GM19372 (cell line): ENCODE results near the gene KIF3C.
"Not testable (repeated sequence)": the region's sequence is repeated elsewhere in the genome, so short reads cannot be mapped to it uniquely, and the experiment has no call there.

Experiments
- ATAC-seq: cut with Tn5 transposase; IDR thresholded peaks from one replicate; pipeline ENCODE4 v1.9.1; 2021; ENCODE audit warnings: mild to moderate bottlenecking, low read depth, moderate library complexity; ENCODE audit not compliant: unreplicated experiment

Gene KIF3C

GRCh38 chr2:25920786-25921415, 61.4 kb downstream of the KIF3C start:
- no peak for ATAC-seq

- no peak for ATAC-seq
Measured at GRCh38 chr2:25920336-25920735, 62.0 kb downstream of the KIF3C start.

GRCh38 chr2:25917832-25918231, 64.5 kb downstream of the KIF3C start:
- no peak for ATAC-seq

GRCh38 chr2:25917411-25917810, 64.9 kb downstream of the KIF3C start:
- ATAC-seq, result not testable (repeated sequence)

- ATAC-seq, result not testable (repeated sequence)
Measured at GRCh38 chr2:25915944-25916772, 66.1 kb downstream of the KIF3C start.

GRCh38 chr2:25915411-25915810, 66.9 kb downstream of the KIF3C start:
- ATAC-seq, result not testable (repeated sequence)

- not testable (repeated sequence) for ATAC-seq
Measured at GRCh38 chr2:25913696-25913973, 68.7 kb downstream of the KIF3C start.

GRCh38 chr2:25912851-25913695, 69.2 kb downstream of the KIF3C start:
- ATAC-seq, result no peak

GRCh38 chr2:25909574-25909973, 72.7 kb downstream of the KIF3C start:
- not testable (repeated sequence) for ATAC-seq

GRCh38 chr2:25905126-25905525, 77.2 kb downstream of the KIF3C start:
- no peak for ATAC-seq

- no peak for ATAC-seq
Measured at GRCh38 chr2:25903216-25903776, 79.0 kb downstream of the KIF3C start.

GRCh38 chr2:25899404-25899970, 82.8 kb downstream of the KIF3C start:
- no peak for ATAC-seq

- ATAC-seq, result no peak
Measured at GRCh38 chr2:25897506-25897905, 84.8 kb downstream of the KIF3C start.

- ATAC-seq, result not testable (repeated sequence)
Measured at GRCh38 chr2:25896308-25896707, 86.0 kb downstream of the KIF3C start.

- no peak for ATAC-seq
Measured at GRCh38 chr2:25895610-25896009, 86.7 kb downstream of the KIF3C start.

GRCh38 chr2:25895018-25895417, 87.3 kb downstream of the KIF3C start:
- no peak for ATAC-seq

- no peak for ATAC-seq
Measured at GRCh38 chr2:25894135-25894830, 88.0 kb downstream of the KIF3C start.

- no peak for ATAC-seq
Measured at GRCh38 chr2:25891672-25892071, 90.6 kb downstream of the KIF3C start.

GRCh38 chr2:25887624-25888242, 94.6 kb downstream of the KIF3C start:
- ATAC-seq, result no peak

- ATAC-seq, result no peak
Measured at GRCh38 chr2:25885933-25886332, 96.4 kb downstream of the KIF3C start.
